H1 (cell line): ENCODE data around the gene OCEL1. TPM values are rescaled to one million over a fixed set of nuclear protein-coding genes. Genes with fewer than 3 reads are reported as not detected.

Source experiments
- CTCF ChIA-PET: fragments of 300-600 bp; sonication (Branson Sonifier 250); formaldehyde crosslinking; loops from one replicate; lab custom pipeline; 2021; ENCODE audit not compliant: partially characterized antibody; lab: Charles Lee
- POLR2A ChIA-PET: fragments of 300-600 bp; sonication (Branson Sonifier 250); formaldehyde crosslinking; loops from one replicate; lab custom pipeline; 2021; ENCODE audit warnings: inconsistent platforms; ENCODE audit not compliant: partially characterized antibody; lab: Charles Lee
- DNase-seq, 2 experiments: peaks; one replicate each; pipeline versions ENCODE4 v3.0.0 to v3.0.0-alpha.2; 2010 to 2022; ENCODE audit warnings: low spot score in 2 of 2, low read depth in 1 of 2, mixed read lengths in 1 of 2
- FAIRE-seq: peaks from 2 replicates; lab custom pipeline; 2011; peaks lifted over from hg19 to GRCh38; lab: Jason Lieb, UNC
- H2AFZ ChIP-seq: 2 replicates; pipeline ENCODE4 v1.8.1; 2012; ENCODE audit warnings: low read length, inconsistent platforms
- H2AK5ac ChIP-seq: 2 replicates; pipeline ENCODE4 v1.6.1; 2013; ENCODE audit warnings: low read depth, low read length
- H2BK120ac ChIP-seq: replicated peaks from 2 replicates; pipeline ENCODE3; 2013; ENCODE audit warnings: low read depth, low read length, inconsistent platforms
- H2BK12ac ChIP-seq: 2 replicates; pipeline ENCODE4 v1.6.1; 2013; ENCODE audit warnings: low read depth, low read length
- H2BK15ac ChIP-seq: 2 replicates; pipeline ENCODE4 v1.6.1; 2013; ENCODE audit warnings: low read length
- H2BK20ac ChIP-seq: 2 replicates; pipeline ENCODE4 v1.6.1; 2013; ENCODE audit warnings: low read length
- H2BK5ac ChIP-seq: 2 replicates; pipeline ENCODE4 v1.6.1; 2013; ENCODE audit warnings: low read depth, low read length
- H3K14ac ChIP-seq: 2 replicates; pipeline ENCODE4 v1.6.1; 2013; ENCODE audit warnings: inconsistent platforms; ENCODE audit not compliant: insufficient read length
- H3K18ac ChIP-seq: 2 replicates; pipeline ENCODE4 v1.6.1; 2013; ENCODE audit warnings: low read length; ENCODE audit errors: extremely low read depth
- H3K23ac ChIP-seq: 2 replicates; pipeline ENCODE4 v1.6.1; 2013; ENCODE audit warnings: inconsistent platforms; ENCODE audit not compliant: insufficient read length
- H3K23me2 ChIP-seq: 2 replicates; pipeline ENCODE4 v1.6.1; 2013; ENCODE audit warnings: low read depth, low read length
- H3K27ac ChIP-seq: 2 replicates; pipeline ENCODE4 v1.6.1; 2011; ENCODE audit warnings: low read depth, low read length, inconsistent platforms
- H3K27me3 ChIP-seq, 4 experiments: replicated peaks in 1 of 4; 1 replicate in 1 of 4; 2 replicates in 3 of 4; pipeline versions ENCODE4 v1.6.1 to v1.8.1; 2011 to 2013; ENCODE audit warnings: low read length in 3 of 4, mild to moderate bottlenecking in 3 of 4, inconsistent platforms in 2 of 4, mixed read lengths in 2 of 4, moderate library complexity in 1 of 4; ENCODE audit not compliant: control insufficient read depth in 3 of 4, insufficient read depth in 3 of 4; ENCODE audit errors: extremely low read depth in 1 of 4
- H3K36me3 ChIP-seq, 4 experiments: 2 replicates each; pipeline versions ENCODE4 v1.6.1 to v1.8.1; 2011 to 2013; ENCODE audit warnings: mild to moderate bottlenecking in 4 of 4, low read length in 3 of 4, moderate library complexity in 2 of 4, control low read depth in 1 of 4, inconsistent platforms in 1 of 4; ENCODE audit not compliant: insufficient read depth in 4 of 4, control insufficient read depth in 2 of 4
- H3K4ac ChIP-seq: replicated peaks from 2 replicates; pipeline ENCODE3; 2013; ENCODE audit warnings: low read length, low read depth, mixed read lengths, inconsistent platforms; ENCODE audit not compliant: insufficient read length
- H3K4me1 ChIP-seq, 4 experiments: replicated peaks in 1 of 4; 1 replicate in 1 of 4; 2 replicates in 3 of 4; pipeline versions ENCODE4 v1.6.1 to v1.8.1; 2011 to 2013; ENCODE audit warnings: low read length in 3 of 4, inconsistent platforms in 2 of 4, mixed read lengths in 1 of 4; ENCODE audit not compliant: insufficient read depth in 4 of 4, control insufficient read depth in 3 of 4
- H3K4me2 ChIP-seq, 2 experiments: 2 replicates each; pipeline versions ENCODE4 v1.6.1 to v1.8.1; 2011 to 2013; ENCODE audit warnings: low read depth in 2 of 2, low read length in 2 of 2, control low read depth in 1 of 2, inconsistent platforms in 1 of 2, mild to moderate bottlenecking in 1 of 2; ENCODE audit not compliant: insufficient read depth in 1 of 2
- H3K4me3 ChIP-seq, 4 experiments: fragments of 200-600, 300-600 bp in 1 of 4; sonication (generic), shearing (Covaris generic), sonication (Bioruptor Twin) in 1 of 4; 2 replicates each; pipeline versions ENCODE4 v1.5.1 to v1.8.1; 2011 to 2016; ENCODE audit warnings: low read length in 4 of 4, low read depth in 3 of 4, control low read depth in 2 of 4, inconsistent platforms in 2 of 4, mild to moderate bottlenecking in 2 of 4, mixed read lengths in 1 of 4, moderate library complexity in 1 of 4; ENCODE audit not compliant: insufficient read depth in 2 of 4; ENCODE audit errors: extremely low read depth in 1 of 4
- H3K56ac ChIP-seq: replicated peaks from 2 replicates; pipeline ENCODE3; 2013; ENCODE audit warnings: low read depth, mild to moderate bottlenecking, mixed read lengths, low read length, inconsistent platforms; ENCODE audit not compliant: insufficient read length
- H3K79me1 ChIP-seq: 2 replicates; pipeline ENCODE4 v1.6.1; 2013; ENCODE audit warnings: low read depth, low read length, control low read depth
- H3K79me2 ChIP-seq, 2 experiments: 2 replicates each; pipeline versions ENCODE4 v1.6.1 to v1.8.1; 2012 to 2013; ENCODE audit warnings: low read length in 2 of 2, mild to moderate bottlenecking in 2 of 2, inconsistent platforms in 1 of 2; ENCODE audit not compliant: insufficient read depth in 2 of 2, control insufficient read depth in 1 of 2
- H3K9ac ChIP-seq, 4 experiments: replicated peaks in 1 of 4; 1 replicate in 1 of 4; 2 replicates in 3 of 4; pipeline versions ENCODE4 v1.6.1 to v1.8.1; 2011 to 2013; ENCODE audit warnings: low read depth in 3 of 4, low read length in 3 of 4, control low read depth in 2 of 4, mild to moderate bottlenecking in 2 of 4, moderate library complexity in 2 of 4, inconsistent platforms in 1 of 4; ENCODE audit errors: extremely low read depth in 1 of 4
- H3K9me3 ChIP-seq, 2 experiments: 2 replicates each; pipeline versions ENCODE4 v1.6.1 to v1.8.1; 2012 to 2013; ENCODE audit warnings: mild to moderate bottlenecking in 2 of 2, moderate library complexity in 2 of 2, control low read depth in 1 of 2, inconsistent platforms in 1 of 2, low read depth in 1 of 2, low read length in 1 of 2, mixed read lengths in 1 of 2; ENCODE audit not compliant: insufficient read depth in 2 of 2
- H4K20me1 ChIP-seq, 2 experiments: replicated peaks in 1 of 2; 2 replicates each; pipeline versions ENCODE3 to v1.8.1; 2011 to 2013; ENCODE audit warnings: inconsistent platforms in 2 of 2, low read length in 2 of 2, mild to moderate bottlenecking in 1 of 2; ENCODE audit not compliant: insufficient read depth in 2 of 2, control insufficient read depth in 1 of 2
- H4K5ac ChIP-seq: 2 replicates; pipeline ENCODE4 v1.6.1; 2013; ENCODE audit warnings: low read length, low read depth, mixed read lengths, inconsistent platforms; ENCODE audit not compliant: insufficient read length
- H4K8ac ChIP-seq: 2 replicates; pipeline ENCODE4 v1.8.0; 2013; ENCODE audit warnings: mild to moderate bottlenecking, moderate library complexity, low read length, inconsistent platforms; ENCODE audit not compliant: insufficient read depth; ENCODE audit errors: extremely low read depth
- H4K91ac ChIP-seq: replicated peaks from 2 replicates; pipeline ENCODE3; 2013; ENCODE audit warnings: low read length, mixed read lengths, inconsistent platforms; ENCODE audit not compliant: insufficient read length
- E2F6 ChIP-seq: IDR thresholded peaks from 2 replicates; pipeline ENCODE4 v1.6.1; 2012; ENCODE audit warnings: inconsistent platforms
- MAX ChIP-seq: IDR thresholded peaks from 2 replicates; pipeline ENCODE4 v1.6.1; 2012; ENCODE audit warnings: inconsistent platforms
- RAD21 ChIP-seq, 2 experiments: IDR thresholded peaks in 1 of 2; conservative IDR thresholded peaks in 1 of 2; 2 replicates each; pipeline ENCODE4 v1.6.1; 2011; ENCODE audit warnings: low read depth in 2 of 2, low read length in 2 of 2, improper control_type of control experiment in 1 of 2, inconsistent platforms in 1 of 2, mild to moderate bottlenecking in 1 of 2, moderate library complexity in 1 of 2
- WGBS, 2 experiments: shearing (Covaris generic) in 1 of 2; methylation state at CpG; one replicate each; pipeline versions ENCODE4 v1.1.6 to v1.1.7; 2013 to 2015; ENCODE audit warnings: low lambda C conversion rate in 2 of 2, mixed read lengths in 2 of 2, inconsistent platforms in 1 of 2, low coverage in 1 of 2, missing lambda C conversion rate in 1 of 2; ENCODE audit not compliant: insufficient replicate concordance in 2 of 2, insufficient coverage in 1 of 2, insufficient read length in 1 of 2; ENCODE audit errors: extremely low coverage in 1 of 2, missing lambda C conversion rate in 1 of 2; 5-methylcytosine and 5-hydroxymethylcytosine counted together
- polyA plus RNA-seq, 7 experiments: library from polyadenylated mRNA; depleted of rRNA in 3 of 7; stranded (reverse) in 5 of 7; unstranded in 2 of 7; fragments of >200 nt in 5 of 7; fragments of 200-250 nt in 2 of 7; gene quantifications; 1 replicate in 5 of 7; 2 replicates in 1 of 7; 4 replicates in 1 of 7; pipeline versions ENCODE4 v1.2.1 to v1.2.3, GENCODE V29; 2011 to 2013; ENCODE audit warnings: missing spikeins in 2 of 7, mixed read lengths in 2 of 7
- total RNA-seq: library from RNA; stranded (reverse); fragmentation: NEBNext Ultra II Directional; extraction: Animal tissue kit (Norgen Biotek cat#: 25700); gene quantifications from 2 replicates; pipeline ENCODE4 v1.2.1, GENCODE V29; 2021
- TF ChIP-seq, protein P1 (sequence below), 3 experiments: IDR thresholded peaks; 1 replicate in 2 of 3; 2 replicates in 1 of 3; pipeline versions ENCODE4 v1.5.1 to v1.6.1; 2011; ENCODE audit warnings: low read length in 3 of 3, mild to moderate bottlenecking in 3 of 3, inconsistent platforms in 2 of 3, low read depth in 1 of 3, moderate library complexity in 1 of 3; ENCODE audit not compliant: insufficient read depth in 1 of 3; ENCODE audit errors: control extremely low read depth in 1 of 3

OCEL1 gene
- total and polyA plus RNA-seq, 2 of the 8 experiments (the other 6 are each of a cell fraction or from before 2014, with no cell fraction given) = 13.3 to 32.6 TPM

DNA sequence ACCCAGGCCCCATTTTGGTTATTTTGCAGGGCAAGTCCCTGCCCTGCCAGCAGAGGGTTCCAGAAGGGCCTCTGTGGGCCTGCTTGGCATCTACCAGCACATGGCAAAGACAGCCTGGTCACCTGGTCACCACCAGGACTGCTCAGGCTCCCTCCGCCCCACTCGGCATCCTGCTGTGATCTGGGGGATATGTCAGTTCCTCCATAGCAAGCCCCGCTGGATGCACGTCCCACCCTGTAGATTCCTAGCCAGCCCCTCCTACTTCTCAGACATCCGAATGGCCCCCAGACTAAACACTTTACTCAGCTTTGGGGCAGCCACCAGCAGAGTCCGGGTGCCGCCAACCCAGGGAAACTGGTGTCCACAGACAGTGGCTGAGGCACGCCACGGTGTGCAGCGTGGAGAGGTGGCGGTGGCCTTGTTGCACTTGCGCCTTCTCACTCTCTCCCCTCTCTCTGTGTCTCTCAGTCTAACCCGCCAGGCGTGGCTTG lies 42.7 kb upstream of the OCEL1 start:
- Histone ChIP-seq H3K4me3 (no peak overlapping the region), H2AK5ac (no peak overlapping the region), H3K9me3 (no peaks in the 10 kb centered on the region), H3K4me2 (no peak overlapping the region), H3K4me1 (peaks cover 0 to 11% (median 8%) of the 10 kb centered on the region in 4 experiments; a peak in 6 of 7 replicates), H3K9ac (no peak overlapping the region), H3K14ac (no peak overlapping the region), H3K23ac (no peak overlapping the region), H2AFZ (no peak overlapping the region), H2BK120ac (no peak overlapping the region), H4K91ac (no peak overlapping the region), H2BK15ac (no peak overlapping the region), H3K27ac (no peak overlapping the region), H3K23me2 (no peaks in the 10 kb centered on the region), H3K79me2 (no peaks in the 10 kb centered on the region), H4K8ac (no peak overlapping the region; the same call in 1 of the 2 replicates), H3K18ac (no peak overlapping the region), H4K20me1 (peaks cover 0 to 4% of the 10 kb centered on the region in 2 experiments), H3K36me3 (peaks cover 0 to 6% (median 5%) of the 10 kb centered on the region in 4 experiments; a peak in 5 of 8 replicates), H2BK5ac (no peak overlapping the region), H3K4ac (no peak overlapping the region), H4K5ac (no peak overlapping the region), H2BK20ac (no peak overlapping the region), H3K27me3 (no peaks in the 10 kb centered on the region), H3K79me1 (no peaks in the 10 kb centered on the region), H2BK12ac (no peak overlapping the region), H3K56ac (no peak overlapping the region)
- DNase-seq (no peak), FAIRE-seq (no peak)
- TF ChIP-seq RAD21 (IDR thresholded peaks at IDR 0.05 in 1 of 2, conservative IDR thresholded peaks at IDR 0.05 in 1 of 2; ENCODE audit: low read depth in 2 of 2, low read length in 2 of 2) (peak in 1 of 2 experiments; percentile 18; a peak in 1 of 4 replicates), E2F6 (no peak), MAX (0 out of 2 replicates have a peak, but pooled peaks have one; percentile 24)
- TF ChIP-seq, protein P1, sequence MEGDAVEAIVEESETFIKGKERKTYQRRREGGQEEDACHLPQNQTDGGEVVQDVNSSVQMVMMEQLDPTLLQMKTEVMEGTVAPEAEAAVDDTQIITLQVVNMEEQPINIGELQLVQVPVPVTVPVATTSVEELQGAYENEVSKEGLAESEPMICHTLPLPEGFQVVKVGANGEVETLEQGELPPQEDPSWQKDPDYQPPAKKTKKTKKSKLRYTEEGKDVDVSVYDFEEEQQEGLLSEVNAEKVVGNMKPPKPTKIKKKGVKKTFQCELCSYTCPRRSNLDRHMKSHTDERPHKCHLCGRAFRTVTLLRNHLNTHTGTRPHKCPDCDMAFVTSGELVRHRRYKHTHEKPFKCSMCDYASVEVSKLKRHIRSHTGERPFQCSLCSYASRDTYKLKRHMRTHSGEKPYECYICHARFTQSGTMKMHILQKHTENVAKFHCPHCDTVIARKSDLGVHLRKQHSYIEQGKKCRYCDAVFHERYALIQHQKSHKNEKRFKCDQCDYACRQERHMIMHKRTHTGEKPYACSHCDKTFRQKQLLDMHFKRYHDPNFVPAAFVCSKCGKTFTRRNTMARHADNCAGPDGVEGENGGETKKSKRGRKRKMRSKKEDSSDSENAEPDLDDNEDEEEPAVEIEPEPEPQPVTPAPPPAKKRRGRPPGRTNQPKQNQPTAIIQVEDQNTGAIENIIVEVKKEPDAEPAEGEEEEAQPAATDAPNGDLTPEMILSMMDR (IDR thresholded peaks at IDR 0.05; ENCODE audit: control extremely low read depth in 1 of 3, insufficient read depth in 1 of 3, low read depth in 1 of 3, low read length in 3 of 3) = peak in 2 of 3 experiments; percentile 4 to 16; a peak in 2 of 4 replicates
- WGBS, 2 experiments = 88% methylated on average over 13 of the region's 14 CpGs; no CpG with 5 or more reads in 1 of the 2 experiments
- ChIA-PET CTCF (interaction anchor here (0.6 to 2.0 kb wide), 8 partner anchors 11 to 1835 kb away, joined by 3 to 7 read pairs (median 4); partner anchors contain the start of gene USE1), POLR2A (no interaction called here)
